HL-60 (cell line): ENCODE data around the gene SLC15A5.

Source experiments
- DNase-seq, 2 experiments: peaks; one replicate each; pipeline ENCODE4 v3.0.0-alpha.2; 2010 to 2020; ENCODE audit warnings: low read depth in 1 of 2, low spot score in 1 of 2
- H3K27ac ChIP-seq: fragments of 250-450 bp; sonication (Bioruptor Pico); replicated peaks from 2 replicates; pipeline ENCODE4 v1.5.1; 2020; ENCODE audit warnings: mild to moderate bottlenecking, moderate library complexity
- H3K27me3 ChIP-seq: fragments of 250-450 bp; sonication (Bioruptor Pico); 2 replicates; pipeline ENCODE4 v1.5.1; 2021; ENCODE audit warnings: mild to moderate bottlenecking, moderate library complexity; ENCODE audit not compliant: insufficient read depth, poor library complexity, severe bottlenecking
- H3K4me3 ChIP-seq: replicated peaks from 2 replicates; pipeline ENCODE4 v1.5.1; 2011; ENCODE audit warnings: mild to moderate bottlenecking, control low read depth, low read length; ENCODE audit not compliant: insufficient read depth
- GABPA ChIP-seq: IDR thresholded peaks from 2 replicates; pipeline ENCODE4 v1.6.1; 2012; ENCODE audit warnings: low read depth
- POLR2AphosphoS5 ChIP-seq: IDR thresholded peaks from 2 replicates; pipeline ENCODE4 v1.6.1; 2012; ENCODE audit warnings: low read depth
- SPI1 ChIP-seq: IDR thresholded peaks from 2 replicates; pipeline ENCODE4 v1.6.1; 2012; ENCODE audit warnings: low read depth, mild to moderate bottlenecking, borderline replicate concordance
- TF ChIP-seq, protein P1 (sequence below): IDR thresholded peaks from one replicate; pipeline ENCODE4 v1.5.1; 2011; ENCODE audit warnings: low read length, control low read depth, inconsistent platforms; ENCODE audit not compliant: insufficient read depth
- TF ChIP-seq, protein P2 (sequence below): IDR thresholded peaks from 2 replicates; pipeline ENCODE4 v1.6.1; 2012; ENCODE audit warnings: low read depth; ENCODE audit not compliant: insufficient replicate concordance

The SLC15A5 gene

GRCh38 chr12:16281157-16281556, 3.7 kb upstream of the SLC15A5 start:
- no peak for DNase-seq
- H3K4me3 ChIP-seq, result no peak overlapping the region
- TF ChIP-seq GABPA (no peak), POLR2AphosphoS5 (no peak), SPI1 (no peak)
- TF ChIP-seq, protein P1, sequence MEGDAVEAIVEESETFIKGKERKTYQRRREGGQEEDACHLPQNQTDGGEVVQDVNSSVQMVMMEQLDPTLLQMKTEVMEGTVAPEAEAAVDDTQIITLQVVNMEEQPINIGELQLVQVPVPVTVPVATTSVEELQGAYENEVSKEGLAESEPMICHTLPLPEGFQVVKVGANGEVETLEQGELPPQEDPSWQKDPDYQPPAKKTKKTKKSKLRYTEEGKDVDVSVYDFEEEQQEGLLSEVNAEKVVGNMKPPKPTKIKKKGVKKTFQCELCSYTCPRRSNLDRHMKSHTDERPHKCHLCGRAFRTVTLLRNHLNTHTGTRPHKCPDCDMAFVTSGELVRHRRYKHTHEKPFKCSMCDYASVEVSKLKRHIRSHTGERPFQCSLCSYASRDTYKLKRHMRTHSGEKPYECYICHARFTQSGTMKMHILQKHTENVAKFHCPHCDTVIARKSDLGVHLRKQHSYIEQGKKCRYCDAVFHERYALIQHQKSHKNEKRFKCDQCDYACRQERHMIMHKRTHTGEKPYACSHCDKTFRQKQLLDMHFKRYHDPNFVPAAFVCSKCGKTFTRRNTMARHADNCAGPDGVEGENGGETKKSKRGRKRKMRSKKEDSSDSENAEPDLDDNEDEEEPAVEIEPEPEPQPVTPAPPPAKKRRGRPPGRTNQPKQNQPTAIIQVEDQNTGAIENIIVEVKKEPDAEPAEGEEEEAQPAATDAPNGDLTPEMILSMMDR, result no peak
- TF ChIP-seq, protein P2, sequence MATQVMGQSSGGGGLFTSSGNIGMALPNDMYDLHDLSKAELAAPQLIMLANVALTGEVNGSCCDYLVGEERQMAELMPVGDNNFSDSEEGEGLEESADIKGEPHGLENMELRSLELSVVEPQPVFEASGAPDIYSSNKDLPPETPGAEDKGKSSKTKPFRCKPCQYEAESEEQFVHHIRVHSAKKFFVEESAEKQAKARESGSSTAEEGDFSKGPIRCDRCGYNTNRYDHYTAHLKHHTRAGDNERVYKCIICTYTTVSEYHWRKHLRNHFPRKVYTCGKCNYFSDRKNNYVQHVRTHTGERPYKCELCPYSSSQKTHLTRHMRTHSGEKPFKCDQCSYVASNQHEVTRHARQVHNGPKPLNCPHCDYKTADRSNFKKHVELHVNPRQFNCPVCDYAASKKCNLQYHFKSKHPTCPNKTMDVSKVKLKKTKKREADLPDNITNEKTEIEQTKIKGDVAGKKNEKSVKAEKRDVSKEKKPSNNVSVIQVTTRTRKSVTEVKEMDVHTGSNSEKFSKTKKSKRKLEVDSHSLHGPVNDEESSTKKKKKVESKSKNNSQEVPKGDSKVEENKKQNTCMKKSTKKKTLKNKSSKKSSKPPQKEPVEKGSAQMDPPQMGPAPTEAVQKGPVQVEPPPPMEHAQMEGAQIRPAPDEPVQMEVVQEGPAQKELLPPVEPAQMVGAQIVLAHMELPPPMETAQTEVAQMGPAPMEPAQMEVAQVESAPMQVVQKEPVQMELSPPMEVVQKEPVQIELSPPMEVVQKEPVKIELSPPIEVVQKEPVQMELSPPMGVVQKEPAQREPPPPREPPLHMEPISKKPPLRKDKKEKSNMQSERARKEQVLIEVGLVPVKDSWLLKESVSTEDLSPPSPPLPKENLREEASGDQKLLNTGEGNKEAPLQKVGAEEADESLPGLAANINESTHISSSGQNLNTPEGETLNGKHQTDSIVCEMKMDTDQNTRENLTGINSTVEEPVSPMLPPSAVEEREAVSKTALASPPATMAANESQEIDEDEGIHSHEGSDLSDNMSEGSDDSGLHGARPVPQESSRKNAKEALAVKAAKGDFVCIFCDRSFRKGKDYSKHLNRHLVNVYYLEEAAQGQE, result no peak
- no peaks in the 10 kb centered on the region for H3K27me3 ChIP-seq
- no peak overlapping the region for H3K27ac ChIP-seq

- no peak overlapping the region for H3K27ac ChIP-seq
- no peak for DNase-seq
- H3K27me3 ChIP-seq, result no peaks in the 10 kb centered on the region
- no peak overlapping the region for H3K4me3 ChIP-seq
- no peak for TF ChIP-seq GABPA
- TF ChIP-seq, protein P2, result no peak
- no peak for TF ChIP-seq SPI1
- TF ChIP-seq, protein P1, result no peak
- no peak for TF ChIP-seq POLR2AphosphoS5
Measured at GRCh38 chr12:16272222-16272621, 5.3 kb downstream of the SLC15A5 start.

DNA sequence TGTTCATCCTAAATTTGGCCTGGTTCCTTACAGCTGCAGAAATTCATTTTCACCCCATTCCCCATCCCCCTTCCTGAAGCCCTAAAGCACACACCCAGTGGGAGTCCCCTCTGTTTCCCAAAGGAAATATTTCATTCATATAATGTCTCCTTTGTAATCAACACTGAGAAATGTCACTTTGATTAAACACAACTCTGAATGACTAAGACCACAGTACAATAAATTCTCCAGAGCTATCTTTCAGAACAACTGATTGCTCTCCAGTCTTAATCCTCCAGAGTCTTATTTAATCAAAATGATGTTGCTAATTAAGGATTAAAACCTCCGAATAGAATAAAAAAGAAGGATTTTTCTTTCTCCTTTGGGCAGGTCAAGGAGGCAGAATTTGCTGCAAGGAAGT, 6.4 kb downstream of the SLC15A5 start:
- Histone ChIP-seq H3K27me3 (no peaks in the 10 kb centered on the region), H3K27ac (no peak overlapping the region), H3K4me3 (no peak overlapping the region)
- TF ChIP-seq SPI1 (no peak), GABPA (no peak), POLR2AphosphoS5 (no peak)
- TF ChIP-seq, protein P1, result no peak
- TF ChIP-seq, protein P2, result no peak
- DNase-seq, result no peak
